Urothelium cell line (cell line): ENCODE data around the gene PIP5K1B.
"Not testable (repeated sequence)": the region's sequence is repeated elsewhere in the genome, so short reads cannot be mapped to it uniquely, and the experiment has no call there.

Experiments used
- DNase-seq: peaks from one replicate; pipeline ENCODE4 v3.0.0; 2011; ENCODE audit warnings: low spot score, mixed read lengths
- FAIRE-seq: peaks from 2 replicates; lab custom pipeline; 2011; peaks lifted over from hg19 to GRCh38; lab: Jason Lieb, UNC

PIP5K1B gene

DNA sequence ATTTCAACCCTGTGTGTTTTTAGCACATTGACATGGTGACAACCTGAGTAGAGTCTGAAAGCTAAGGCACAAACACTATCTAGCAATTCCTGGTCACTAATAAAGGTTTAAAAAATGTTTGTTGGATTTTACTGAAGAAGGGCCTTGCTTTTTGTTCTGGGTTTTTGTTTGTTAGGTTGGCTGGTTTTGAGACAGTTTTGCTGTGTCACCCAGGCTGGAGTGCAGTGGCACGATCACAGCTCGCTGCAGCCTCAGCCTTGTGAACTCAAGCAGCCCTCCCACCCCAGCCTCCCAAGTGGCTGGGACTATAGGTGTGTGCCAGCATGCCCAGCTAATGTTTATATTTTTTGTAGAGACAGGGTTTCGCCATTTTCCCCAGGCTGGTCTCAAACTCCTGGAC, 269.9 kb downstream of the PIP5K1B start:
- DNase-seq (no peak), FAIRE-seq (no peak)

DNA sequence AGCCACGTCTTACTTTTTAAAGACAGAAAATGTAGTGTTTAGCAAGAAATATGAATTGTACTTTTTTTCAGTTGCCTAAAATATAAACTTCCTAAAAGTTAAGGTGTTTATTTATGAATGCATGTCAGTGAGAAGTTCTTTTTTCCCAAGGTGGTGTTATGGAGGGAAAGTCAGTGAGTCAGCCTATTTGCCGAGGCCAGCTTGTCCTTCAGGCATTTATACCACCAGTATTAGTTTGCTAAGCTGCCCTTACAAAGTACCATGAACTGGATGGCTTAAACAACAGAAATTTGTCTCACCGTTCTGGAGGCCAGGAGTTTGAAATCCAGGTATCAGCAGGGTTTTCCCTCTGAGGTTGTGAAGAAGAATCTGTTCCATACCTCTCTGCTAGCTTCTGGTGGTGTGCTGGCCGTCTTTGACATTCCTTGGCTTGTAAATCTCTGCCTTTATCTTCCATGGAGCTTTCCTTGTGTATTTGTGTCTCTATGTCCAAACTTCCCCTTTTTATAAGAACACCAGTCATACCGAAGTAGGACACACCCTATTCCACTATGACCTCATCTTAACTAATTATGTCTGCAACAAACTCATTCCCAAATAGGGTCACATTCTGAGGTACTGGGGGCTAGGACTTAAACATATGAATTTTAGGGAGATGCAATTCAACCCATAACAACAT, 270.5 kb downstream of the PIP5K1B start:
- no peak for FAIRE-seq
- no peak for DNase-seq

DNA sequence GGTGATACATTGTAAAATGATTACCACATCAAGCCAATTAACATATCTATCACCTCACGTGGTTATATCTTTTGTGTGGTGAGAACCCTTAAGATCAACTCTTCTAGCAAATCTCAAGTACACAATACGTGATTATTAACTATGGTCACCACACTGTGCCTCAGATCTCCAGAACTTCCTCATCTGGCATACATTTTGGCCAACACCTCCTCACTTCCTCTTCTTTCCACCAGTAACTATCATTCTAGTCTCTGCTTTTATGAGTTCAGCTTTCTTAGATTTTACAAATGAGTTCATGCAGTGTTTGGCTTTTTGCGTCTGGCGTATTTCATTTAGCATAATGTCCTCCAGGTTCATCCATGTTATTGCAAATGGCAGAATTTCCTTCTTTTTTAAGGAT, 273.0 kb downstream of the PIP5K1B start:
- no peak for FAIRE-seq
- no peak for DNase-seq

DNA sequence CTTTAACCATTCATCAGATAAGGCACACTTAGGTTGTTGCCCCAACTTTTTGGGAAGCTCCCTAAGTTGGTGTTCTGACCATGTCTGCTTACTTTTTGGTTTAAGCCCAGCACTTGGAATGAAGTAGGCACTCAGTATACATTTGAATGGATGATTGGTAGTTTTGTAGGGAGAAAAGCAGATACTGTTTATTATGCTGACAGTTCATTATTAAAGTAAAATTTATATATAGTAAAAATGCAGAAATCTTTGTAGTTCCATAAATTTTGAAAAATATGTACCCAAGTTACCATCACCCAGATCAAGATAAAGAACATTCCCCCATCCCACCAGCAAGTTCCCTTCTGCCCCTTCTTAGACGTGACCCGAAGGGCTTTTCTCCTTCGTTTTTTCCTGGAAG, 273.5 kb downstream of the PIP5K1B start:
- no peak for FAIRE-seq

DNA sequence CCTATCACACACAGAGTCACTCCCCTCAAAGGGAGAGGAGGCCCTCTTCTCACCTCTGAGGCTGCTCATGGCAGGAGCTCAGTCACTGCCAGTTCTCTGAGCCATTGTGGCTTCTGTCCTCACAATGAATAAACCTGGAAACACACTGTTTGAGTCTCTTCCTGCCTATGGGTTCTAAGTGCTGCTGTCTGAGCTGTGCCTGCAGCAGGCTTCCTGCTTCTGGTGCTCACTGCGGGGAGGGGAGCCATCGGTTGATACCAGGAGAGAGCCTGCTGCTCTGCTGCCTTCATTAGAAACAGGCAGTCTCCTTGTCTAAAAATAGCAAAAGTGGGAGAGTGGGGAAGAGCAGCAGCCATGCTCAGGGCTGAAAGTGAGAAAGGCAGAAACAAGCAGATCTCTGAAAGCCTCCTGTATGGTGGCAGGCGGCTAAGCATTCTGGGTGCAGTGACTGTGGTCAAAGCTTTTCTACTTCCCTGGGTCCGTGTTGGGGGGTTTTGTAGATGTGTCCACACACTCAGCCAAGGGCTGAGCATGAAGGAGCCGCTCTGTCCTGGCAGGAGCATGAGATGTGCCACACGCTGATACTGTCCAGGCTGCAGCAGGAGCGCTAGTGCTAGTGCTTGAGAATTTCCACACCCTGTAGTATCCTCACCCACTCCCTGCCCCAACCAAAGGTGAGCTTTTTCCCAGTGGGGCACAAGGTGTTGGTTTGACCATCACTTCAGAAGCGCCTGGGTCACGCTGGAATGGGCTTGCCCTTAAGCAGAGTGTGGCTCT, 274.7 kb downstream of the PIP5K1B start:
- DNase-seq = no peak
- FAIRE-seq = no peak

More for the DNA sequence above, 273.5 kb downstream of the PIP5K1B start:
- no peak for DNase-seq

DNA sequence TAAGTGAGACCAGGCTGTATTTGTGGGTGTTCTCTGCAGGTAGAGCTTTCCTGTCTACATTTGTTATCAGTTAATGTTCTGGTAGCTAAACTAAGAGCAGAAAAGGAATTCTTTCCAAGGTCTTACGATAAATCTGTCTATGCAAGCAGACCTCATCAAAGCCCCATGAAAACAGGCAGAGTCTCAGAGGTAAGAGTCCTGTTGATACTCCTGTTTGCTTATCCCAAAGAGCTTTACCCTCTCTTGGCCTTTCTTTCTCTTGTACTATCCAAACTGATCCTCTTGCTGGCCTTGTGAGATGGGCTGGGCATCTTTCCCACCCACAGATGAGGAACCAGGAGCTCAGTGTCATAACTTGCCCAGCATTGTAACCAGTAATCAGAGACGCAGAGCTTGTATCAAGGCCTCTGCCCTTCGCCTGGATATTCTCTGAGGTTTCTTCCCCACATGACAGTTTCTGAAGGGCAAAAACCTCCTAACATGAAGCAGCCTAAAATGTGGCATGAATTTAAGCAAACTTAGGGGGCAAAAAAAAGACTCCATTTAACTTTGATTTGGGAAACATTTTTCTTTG, 275.4 kb downstream of the PIP5K1B start:
- DNase-seq (no peak), FAIRE-seq (no peak)

DNA sequence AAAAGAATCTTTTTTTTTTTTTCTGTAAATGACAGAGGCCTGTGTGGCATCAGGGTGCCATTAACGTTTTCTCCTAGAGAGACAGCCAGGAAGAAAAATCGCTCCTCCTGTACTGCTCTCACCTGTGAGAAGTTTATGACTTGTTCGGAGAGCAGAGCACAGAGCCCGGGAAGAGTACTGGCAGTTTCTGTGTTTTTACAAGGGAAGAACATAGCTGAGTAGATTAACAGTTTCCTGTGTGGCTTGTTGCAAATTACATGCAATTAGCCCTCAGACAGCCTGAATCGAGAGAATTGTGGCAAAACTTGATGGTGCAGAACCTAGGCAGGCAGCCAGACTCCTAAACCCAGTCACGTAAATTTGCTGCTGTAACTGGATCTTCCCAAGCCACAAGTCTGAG, 276.7 kb downstream of the PIP5K1B start:
- DNase-seq (no peak), FAIRE-seq (no peak)

DNA sequence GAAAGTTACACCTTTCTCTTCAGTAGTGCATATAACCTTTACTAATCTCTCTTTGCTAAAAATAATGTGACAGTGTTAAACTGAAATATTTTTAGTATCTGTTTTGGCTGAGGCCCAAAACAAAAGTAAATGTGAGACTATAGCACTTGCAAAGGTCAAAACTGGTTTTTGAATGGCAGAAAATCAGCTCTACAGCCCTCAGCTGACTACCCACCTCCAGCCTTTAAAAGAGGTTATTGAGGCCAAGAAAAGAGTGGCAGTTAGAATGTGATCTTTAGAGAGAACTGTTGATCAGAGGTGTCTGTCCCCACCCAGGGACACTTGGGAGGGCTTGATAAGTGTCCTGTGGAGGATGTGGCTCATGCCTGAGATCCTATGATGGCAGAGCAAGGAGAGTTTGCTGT, 278.0 kb downstream of the PIP5K1B start:
- DNase-seq (no peak), FAIRE-seq (no peak)

DNA sequence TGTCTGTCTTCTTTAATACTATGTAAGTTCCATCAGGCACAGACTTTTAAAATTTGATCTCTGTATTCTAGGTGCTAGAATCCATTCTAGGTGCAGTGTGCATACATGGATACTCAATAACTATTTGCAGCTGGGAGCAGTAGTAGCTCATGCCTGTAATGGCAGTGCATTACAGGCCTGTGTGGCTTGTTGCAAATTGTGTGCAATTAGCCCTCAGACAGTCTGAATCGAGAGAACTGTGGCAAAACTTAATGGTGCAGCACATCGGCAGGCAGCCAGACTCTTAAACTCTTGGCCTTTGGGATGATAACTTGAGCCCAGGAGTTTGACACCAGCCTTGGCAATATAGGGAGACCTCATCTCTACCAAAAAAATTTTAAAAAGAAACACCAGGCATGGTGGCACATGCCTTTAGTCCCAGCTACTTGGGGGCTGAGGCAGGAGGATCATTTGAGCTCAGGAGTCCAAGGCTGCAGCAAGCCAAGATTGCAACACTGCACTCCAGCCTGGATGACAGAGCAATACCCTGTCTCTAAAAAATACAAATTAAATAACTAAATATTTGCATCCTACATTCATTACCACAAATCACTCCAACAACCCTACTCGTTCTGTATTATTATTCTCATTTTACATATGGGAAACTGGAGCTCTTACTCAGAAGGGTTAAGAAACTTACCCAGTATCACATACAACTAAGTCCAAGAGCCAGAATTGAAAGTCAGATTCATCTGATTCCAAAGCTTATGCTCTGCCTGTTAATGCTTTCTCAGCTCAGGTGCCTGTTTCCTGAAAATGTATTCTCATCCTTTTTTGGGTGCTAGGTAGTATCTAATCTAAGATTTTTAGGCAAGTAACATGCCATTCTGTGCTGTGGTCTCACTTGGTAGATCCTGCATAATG, 278.7 kb downstream of the PIP5K1B start:
- FAIRE-seq (no peak), DNase-seq (no peak)

DNA sequence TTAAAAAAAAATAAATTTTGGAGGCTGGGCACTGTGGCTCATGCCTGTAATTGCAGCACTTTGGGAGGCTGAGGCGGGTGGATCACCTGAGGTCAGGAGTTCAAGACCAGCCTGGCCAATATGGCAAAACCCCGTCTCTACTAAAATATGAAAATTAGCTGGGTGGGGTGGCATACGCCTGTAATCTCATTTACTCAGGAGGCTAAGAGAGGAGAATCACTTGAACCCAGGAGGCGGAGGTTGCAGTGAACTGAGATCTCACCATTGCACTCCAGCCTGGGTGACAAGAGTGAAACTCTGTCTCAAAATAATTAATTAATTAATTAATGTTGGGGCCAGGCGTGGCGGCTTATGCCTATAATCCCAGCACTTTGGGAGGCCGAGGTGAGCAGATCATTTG, 281.9 kb downstream of the PIP5K1B start:
- FAIRE-seq, DNase-seq: not testable (repeated sequence)

DNA sequence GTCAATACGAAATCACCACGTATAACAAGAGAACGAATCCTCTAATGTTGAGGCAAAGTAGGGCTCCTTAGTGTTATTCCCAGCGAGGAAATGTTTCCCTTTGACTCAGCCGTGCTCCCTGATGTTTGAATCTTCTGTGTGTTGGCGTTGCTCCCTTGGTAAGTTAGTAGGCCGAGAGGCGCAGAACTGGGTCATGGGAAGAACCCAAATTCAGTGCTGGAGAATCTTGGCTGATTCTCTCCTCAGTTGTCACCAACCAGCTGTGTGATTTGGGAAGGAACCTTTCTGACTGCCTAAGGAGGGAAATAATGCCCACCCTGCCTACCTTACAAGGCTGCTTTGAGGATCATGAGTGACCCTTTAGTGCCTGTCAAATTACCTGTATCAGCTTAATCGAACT, 286.4 kb downstream of the PIP5K1B start:
- FAIRE-seq (no peak), DNase-seq (no peak)

DNA sequence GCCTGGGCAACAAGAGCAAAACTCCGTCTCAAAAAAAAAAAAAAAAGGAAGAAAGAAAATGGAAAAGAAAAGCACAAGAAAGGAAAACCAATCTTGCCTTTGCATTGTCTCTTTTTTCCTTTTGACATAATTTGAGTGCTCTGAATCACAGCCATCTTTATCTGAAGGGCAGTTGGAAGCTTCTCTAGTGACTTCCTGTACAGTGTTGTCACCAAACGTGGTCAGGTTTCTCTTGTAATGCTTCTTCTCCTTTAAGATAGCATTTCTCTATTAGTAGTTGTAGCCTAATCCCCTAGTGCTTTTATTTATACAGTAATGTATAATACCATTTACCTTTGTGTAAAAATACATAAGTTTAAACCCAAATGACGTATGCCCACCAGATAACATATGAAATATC, 290.7 kb downstream of the PIP5K1B start:
- no peak for FAIRE-seq
- DNase-seq = no peak

DNA sequence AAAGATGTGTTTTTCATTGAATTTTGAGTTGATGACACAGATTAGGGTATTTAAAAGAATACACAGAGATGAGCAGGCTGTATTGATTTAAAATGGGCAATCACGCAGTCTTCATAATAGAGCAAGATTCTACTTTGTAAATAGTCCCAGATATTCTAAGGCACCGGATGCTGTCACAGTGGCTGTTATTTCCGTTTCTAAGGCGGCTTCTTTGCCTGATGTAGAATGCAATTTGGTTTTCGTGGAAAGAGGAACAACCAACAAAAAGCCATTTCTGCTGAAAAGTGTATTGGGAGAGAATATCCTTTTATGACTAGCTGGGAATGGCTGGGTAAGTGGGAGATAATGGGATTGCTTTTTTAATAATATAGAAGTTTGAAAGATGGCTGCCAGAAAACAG, 291.4 kb downstream of the PIP5K1B start:
- DNase-seq = no peak
- FAIRE-seq = no peak

DNA sequence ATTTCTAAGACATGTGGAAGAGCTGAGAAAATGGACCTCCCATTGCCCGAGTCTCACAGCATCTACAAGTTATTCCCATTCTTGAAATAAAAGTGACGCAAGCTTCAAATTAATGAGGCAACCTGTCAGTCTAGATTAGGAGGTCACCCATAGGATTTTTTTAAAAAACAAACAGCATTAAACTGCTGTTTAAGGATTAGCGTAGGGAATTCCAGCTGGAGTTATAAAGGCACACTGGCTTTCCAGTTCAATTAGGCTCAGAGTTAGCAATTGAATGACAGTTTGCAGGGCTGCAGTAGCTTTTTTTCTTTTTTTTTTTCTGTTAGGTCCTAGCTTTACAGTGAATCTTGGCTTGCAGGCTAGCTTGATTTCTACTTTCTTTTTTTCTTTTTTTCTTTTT, 292.6 kb downstream of the PIP5K1B start:
- no peak for DNase-seq
- no peak for FAIRE-seq

DNA sequence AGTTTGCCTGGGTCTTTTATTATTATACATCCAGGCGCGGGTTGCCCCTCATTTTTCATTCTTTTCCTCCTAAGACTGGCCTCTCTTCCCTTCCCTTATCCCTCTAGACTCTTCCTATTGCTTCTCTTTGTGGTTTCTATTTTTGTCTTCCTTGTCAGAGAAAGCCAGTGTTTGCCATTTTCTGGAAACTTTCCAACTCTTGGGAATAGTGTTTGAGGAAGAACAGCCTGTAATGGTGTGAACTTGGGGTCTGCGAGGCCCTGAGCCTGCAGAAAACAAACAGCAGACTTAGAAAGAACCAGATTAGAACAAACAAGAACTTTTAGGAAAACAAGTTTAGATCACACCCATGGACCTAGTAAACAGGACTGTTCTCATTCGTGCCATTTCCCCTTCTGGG, 293.3 kb downstream of the PIP5K1B start:
- FAIRE-seq (no peak), DNase-seq (no peak)

DNA sequence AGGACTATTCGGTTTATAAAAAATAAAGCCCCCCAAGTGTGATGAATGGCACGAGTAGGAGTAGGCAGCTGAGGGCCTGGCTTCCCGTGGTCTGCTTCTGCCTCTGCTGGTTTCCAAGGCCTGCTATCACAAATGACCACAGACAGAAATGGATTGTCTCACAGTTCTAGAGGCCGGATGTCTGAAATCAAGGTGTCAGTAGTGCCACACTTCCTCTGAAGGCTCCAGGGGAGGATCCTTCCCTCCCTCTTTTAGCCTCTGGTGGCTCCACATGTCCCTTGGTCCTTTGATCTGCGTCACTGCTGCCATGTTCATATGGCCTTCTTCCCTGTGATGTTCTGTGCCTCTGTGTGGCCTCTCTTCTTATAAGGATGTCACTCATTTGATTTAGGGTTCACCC, 293.8 kb downstream of the PIP5K1B start:
- no peak for FAIRE-seq

DNA sequence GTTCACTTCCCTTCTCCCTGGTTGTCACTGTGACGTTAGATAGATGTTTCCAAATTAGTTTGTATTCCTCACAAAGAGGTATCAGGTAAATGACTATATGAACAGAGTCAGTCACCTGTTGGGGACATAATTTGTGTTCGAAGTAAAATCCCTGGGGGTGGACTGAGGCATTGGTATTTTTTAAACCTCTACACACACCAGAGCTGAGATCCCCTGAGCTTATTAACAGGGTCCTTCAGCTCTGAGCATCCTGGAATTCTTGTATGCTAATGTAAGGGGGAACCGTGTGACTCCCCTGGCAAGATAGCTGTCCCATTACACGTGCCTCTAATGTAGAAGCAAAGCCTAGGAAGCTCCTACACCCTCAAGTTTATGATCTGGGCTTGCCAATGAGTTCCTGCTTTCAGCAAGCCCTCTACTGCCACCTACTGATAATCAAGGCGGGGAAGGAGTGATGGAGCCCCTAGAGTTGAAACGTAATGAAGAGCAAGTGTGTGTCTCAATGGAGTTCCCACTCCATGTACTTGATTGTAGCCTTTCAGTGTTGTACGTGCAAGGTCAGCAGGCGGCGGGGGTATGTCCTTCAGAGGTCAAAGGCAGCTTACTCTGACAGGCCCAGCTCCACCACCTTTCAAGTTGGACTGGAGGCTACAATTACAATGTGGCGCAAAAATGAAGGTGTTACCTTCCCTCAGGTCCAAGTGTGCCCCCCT, 294.5 kb downstream of the PIP5K1B start:
- DNase-seq = peak; percentile 64
- peak; percentile 66 for FAIRE-seq

More for the DNA sequence above, 293.8 kb downstream of the PIP5K1B start:
- DNase-seq = no peak

DNA sequence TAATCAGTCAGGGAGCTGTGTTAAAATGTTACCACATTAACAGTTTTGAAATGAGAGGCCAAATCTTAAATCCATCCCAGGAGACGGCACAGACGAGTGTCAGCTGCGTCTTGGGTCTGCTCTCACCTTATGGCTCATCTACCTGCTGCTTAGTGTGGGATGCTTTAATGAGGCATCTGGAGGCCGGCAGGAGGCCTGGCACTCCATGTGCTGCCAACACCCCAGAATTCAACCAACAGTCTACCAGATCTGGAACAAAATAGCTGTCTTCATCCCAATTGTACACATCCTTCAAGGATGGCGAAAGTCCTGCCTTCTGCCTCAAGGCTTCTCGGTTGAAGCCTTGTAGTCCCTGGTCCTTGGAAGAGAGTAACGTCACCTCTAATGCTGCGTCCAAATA, 296.9 kb downstream of the PIP5K1B start:
- FAIRE-seq = no peak
- DNase-seq = no peak

DNA sequence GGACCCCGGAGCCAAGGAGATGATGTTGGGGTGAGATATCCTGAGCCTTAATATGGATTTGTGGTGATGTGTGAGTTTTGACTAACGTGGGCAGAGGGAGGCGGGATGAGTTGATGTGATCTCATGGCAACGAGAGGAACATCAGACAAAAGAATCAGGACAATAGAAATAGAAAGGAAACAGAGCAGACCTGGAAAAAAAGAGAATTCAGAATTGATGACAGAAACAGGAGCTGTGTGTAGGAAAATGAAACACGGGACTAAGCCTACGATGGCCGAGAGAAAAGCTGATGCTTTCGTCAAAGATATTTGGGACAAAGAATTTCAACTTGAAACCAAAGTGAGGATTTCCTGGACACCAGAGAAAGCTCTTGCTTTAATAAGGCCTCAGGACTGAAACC, 298.0 kb downstream of the PIP5K1B start:
- FAIRE-seq (no peak), DNase-seq (no peak)

DNA sequence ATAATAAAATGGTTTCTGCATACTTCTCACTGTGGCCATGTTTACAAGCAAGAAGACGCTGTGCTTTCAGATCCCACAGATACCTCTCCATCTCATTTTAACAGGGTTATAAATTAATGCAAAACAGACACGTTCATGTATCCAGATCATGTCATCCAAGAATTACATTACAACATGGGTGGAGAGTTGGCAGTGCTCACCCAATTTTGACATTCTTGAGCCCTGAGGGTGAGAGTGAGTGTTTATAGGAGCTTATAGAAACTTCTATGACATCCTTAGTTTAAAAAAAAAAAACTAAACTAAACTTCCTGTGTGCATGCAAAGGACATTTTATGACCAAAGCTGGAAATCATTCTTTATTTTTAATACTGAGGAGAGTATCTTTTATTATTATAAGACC, 299.8 kb downstream of the PIP5K1B start:
- DNase-seq (no peak), FAIRE-seq (no peak)

DNA sequence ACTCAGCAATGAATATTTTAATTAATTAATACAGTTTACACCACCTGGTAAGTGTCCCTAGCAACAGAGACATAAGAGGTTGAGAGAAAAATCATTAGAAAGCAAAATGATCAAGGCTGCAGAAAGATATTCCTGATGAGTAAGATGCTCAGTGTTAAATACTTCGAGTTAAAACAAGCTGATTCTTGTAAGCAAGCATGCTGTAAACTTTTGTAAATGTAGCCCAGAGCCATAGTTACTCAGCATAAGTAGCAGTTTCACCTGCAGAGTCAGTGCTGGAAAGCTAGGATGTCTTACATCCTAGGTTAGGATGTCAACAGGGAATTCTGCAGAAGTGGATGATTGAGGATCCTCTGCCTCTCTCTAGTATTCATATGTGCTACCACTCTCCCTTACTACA, 304.7 kb downstream of the PIP5K1B start:
- no peak for FAIRE-seq

More for the DNA sequence above, 304.7 kb downstream of the PIP5K1B start:
- no peak for DNase-seq
